NCI-H345 treated with DMSO at 0.1 percent for 48 hours (cell line): Measurements from ENCODE around the gene HOXD9.

Experiments
- DNase-seq: peaks from one replicate; lab custom pipeline; 2025; ENCODE audit not compliant: unreplicated experiment; lab: John Stamatoyannopoulos, UW

HOXD9 gene

DNA sequence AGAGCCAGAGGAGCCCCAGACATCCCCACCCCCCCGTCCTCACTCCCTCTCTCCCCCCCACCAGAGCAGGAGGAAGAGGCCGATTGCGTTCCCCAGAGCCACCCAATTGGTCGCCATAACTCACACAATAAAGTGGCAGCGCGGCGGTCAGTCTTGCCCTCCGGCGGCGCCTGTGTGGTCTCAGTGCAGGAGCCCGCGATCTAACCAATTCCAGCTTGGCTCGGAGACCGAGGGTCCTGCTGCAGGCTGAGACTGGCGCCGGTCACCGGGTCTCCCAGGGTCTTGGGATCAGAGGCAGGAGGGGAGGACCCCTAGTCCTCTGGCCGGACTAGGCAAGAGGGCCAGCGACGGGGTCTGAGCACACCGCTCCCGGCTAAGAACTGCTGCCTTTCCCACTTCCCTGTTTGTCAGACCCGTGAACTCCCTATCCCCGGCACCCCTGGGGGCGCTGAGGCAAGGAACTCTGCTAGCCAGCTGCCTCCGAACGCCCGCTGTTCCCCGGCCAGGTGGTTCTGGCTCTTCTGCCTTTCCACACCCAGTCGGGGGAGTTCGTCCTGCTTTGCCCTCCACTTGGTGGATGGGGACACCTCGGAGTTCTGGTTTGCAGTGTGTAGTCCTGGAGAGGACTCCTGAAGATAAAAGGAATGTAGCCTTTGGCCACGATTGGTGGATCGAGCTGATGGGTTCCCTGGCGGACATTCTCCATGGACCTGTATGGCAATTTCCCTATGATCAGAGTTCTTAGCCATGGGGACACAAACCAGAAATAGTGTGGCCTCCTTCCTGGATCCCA lies 24.0 kb upstream of the HOXD9 start:
- no peak for DNase-seq

DNA sequence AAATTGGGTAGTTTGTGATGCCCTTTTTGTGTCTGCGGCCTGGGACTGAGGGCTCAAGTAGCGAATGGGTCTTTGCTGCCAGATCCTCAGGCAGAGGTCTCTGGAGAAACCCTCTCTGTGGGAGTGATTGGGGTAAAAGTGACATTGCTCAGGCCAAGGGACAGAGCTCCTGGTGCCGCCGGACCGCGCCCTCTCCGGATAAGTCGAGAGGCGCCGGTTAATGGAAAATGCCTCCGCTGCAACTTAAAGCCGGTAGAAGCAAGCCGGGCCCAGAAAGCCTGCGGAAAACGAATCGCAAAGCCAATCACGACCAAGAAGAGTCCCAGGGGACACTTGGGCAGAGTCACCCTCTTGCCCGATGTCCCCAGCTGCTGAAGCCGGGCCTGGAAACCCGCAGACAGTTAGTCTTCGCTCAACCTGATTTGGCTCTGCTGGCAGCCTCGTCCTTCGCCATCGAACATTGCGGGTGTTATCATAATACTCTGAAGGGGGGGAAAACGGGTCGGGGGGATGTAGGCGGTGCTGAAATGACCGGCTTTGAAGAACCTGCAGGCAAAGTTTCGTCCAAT lies 23.3 kb upstream of the HOXD9 start:
- no peak for DNase-seq

DNA sequence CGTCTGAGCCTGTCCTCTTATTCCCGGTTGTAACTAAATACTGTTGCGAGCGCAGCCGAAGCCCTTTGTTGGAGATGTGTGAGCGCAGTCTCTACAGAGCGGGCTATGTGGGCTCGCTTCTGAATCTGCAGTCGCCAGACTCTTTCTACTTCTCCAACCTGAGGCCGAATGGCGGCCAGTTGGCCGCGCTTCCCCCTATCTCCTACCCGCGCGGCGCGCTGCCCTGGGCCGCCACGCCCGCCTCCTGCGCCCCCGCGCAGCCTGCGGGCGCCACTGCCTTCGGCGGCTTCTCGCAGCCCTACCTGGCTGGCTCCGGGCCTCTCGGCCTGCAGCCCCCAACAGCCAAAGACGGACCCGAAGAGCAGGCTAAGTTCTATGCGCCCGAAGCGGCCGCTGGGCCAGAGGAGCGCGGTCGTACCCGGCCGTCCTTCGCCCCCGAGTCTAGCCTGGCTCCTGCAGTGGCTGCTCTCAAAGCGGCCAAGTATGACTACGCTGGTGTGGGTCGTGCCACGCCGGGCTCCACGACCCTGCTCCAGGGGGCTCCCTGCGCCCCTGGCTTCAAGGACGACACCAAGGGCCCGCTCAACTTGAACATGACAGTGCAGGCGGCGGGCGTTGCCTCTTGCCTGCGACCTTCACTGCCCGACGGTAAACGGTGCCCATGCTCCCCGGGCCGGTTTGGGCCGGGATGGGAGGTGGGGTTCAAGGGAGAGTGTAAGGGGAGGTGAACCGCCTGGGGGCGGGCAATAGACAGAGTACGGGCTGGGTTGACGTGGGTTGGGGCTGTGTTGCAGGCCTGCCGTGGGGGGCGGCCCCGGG lies 22.6 kb upstream of the HOXD9 start, which contains the start of gene HOXD12:
HOXD12 (plus strand) TSS at position 68 of the 819 bp plus-strand sequence; CDS start at position 75, 7 bp downstream.
- DNase-seq, result no peak

DNA sequence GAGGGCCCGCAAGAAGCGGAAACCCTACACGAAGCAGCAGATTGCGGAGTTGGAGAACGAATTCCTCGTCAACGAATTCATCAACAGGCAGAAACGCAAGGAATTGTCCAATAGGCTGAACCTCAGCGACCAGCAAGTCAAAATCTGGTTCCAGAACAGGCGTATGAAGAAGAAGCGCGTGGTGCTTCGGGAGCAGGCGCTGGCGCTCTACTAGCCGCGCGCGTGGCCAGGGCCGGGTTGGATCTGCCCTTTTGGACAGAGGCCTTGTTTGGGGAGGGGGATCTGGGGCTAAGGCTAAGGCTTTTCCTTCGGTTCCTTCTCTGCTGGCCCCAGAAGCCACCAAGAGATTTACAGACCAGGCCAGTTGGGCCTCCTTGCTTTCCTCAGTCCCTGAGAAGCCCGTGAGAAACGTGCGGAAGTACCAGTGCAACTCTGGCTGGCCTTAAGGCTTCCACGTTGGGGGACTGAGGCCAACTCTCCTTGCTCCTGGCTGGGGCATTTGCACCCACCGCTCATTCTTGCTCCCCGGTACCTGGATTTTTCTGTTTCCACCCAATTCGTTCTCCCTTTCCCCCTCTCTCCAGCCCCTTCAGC lies 21.9 kb upstream of the HOXD9 start:
- no peak for DNase-seq

GRCh38 chr2:176101216-176101830 lies 21.2 kb upstream of the HOXD9 start:
- no peak for DNase-seq

GRCh38 chr2:176101842-176102241 lies 20.7 kb upstream of the HOXD9 start:
- DNase-seq, result no peak

DNA sequence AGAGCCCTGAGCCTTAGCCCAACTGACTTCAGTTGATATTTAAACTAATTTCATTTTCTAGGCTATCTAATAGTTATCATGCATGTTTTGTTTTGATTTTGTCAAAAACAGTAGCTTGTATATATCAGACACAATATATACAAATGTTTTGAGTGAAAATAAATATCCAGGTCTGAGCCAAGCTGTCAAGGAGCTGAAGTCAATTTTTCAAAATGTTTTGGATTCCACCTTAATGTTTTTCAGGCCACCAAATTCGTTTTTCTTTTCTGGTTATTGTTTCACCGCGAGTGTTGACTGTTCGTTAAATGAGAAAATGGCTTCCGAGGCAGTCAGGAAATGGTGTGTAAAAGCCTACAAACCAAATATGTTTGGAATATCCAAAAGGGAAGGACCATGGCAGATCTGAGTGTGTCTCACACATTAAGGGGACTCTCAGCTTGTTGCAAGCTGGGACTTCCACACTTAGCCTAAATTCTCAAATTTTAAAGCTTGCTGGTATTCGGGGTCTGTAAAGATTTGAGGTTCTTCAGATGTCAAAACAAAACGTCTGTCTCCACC lies 20.1 kb upstream of the HOXD9 start:
- no peak for DNase-seq

- no peak for DNase-seq
These were observed 19.3 kb upstream of the HOXD9 start for GRCh38 chr2:176103194-176103593.

DNA sequence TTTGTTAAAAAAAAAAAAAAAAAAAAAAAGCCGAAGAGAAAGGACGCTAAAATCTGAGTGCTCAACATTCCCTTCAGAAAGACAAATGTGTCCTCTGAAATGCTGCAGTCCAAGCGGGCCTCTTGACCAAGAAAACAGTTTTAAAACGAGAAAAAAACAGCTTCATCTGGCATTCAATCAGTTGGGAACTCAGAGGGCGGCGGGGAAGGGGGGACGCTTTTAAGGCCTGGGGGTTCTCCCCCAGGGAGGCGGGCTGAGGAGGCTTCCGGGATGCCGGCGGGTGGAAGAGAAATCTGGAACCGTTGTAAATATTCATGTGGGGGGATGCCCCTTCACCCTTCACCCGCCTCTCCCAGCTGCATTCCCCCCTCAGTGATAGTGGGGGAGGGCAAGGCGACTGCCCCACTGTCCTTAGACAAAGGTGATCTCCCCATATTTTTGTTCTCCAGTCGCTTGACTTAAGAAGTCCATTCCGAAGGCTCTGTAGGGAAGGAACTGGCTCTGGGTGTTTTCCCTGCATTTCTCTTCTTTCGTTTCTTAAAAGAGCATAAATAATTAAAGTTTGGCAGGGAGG lies 18.7 kb upstream of the HOXD9 start:
- DNase-seq, result no peak

DNA sequence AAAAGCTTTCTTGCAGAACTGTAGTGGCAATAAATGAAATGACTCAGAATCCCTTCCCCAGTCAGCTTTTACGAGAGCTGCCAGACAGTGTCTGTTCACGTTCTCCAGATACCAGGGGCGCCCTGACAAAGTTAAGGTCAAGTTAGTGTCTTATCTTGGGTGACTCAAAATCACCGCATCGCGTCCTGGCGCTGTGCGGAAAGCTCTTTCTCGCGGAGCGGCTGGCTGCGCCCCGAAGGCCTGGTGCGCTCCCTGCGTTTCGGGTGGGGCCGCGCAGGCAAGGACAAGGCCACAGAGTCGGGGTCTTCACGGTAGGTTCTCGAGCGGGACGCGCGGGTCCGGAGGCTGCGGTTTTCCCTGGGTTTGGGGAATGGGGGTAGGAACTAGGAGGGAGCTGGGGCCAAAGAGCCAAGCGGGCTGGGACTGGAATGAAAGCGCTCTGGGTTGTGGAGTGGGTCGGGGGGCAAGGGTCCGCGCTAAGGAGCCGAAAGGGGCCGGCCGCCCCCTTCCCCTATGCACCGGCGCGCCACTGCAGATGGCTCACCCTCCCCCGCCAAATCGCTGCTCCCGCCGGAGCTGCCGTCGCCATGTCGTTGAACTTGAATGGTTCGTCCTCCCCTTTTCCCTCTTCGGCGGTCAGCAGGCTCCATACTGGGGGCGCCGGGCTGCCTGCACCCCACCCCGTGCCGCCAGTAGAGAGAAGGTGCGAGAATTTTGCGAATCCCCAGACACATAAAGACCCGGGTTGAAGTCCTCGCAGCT lies 18.0 kb upstream of the HOXD9 start:
- DNase-seq, result no peak

DNA sequence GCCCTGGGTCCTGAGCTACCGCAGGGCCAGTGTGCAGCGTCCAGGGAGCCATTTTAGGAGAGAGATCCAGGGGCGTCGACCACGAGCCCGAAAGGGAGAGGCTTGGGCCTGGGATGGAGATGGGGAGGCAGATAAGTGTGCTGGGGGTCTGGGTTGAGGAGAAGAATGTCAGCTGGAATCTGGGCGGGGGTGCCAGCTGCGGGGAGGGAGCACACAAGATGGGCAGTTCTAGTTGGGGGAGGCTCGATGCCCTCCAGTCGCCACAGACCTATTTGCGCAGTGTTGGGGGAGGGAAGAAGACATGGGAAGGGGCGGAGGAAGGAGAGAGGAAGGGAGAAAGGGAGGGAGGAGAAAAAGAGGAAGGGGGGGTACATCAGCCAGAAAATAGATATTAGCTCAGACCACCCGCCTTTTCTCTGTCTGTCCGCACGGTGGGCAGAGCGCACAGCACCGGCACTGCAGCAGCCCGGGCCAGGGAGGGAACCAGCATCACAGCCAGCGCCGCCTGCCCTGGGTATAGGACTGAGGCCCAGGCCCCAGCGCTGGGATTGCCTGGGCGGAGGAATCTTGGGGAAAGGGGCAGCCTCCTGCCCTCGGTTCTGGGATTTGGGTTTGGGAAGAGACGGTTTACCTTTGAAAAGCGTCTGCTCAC lies 17.3 kb upstream of the HOXD9 start:
- DNase-seq, result no peak

DNA sequence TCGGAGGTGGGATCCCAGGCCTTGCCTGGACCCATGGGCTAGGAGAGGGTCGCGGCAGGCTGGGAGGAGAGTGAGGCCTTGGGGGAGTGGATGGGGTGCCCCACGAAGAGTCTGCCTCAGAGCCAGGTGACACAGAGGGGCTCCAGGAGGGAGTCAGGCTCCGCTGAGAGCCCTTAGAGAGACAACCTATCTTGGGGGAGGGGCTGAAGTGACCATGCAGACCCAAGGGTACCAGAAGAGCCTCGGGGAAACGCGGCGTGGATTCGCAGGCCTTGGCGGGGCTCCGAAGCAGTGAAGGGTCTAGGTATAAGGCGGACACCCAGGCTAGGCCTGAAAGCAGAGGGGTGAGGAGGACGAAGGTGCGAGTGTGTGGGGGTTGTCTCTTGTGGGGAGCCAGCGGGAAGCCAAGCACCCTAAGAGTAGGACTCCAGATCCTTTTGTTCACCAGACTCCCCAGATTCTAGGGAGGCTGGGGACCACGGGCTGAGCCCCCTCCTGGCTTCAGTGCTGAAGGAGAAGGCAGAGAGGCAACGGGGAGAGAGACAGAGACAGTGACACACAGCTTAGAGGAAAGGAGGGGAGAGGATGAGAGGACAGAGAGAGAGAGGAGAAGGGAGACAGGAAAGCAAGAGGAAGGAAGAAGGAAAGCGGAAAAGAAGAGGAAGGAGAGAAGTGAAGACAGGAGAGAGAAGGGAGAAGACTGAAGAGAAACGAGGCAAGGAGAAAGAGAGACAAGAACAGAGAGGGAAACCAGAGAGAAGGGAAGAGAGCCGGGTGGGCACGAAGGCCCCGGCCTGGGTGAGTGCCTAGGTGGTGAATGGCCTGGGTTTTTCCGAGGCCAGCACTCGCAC lies 16.6 kb upstream of the HOXD9 start:
- DNase-seq, result no peak

- DNase-seq, result peak; percentile 47
These were observed 15.7 kb upstream of the HOXD9 start, which contains the start of gene HOXD11 for GRCh38 chr2:176106581-176107539. Gene HOXD11 (plus strand): TSS chr2:176107280. CDS start chr2:176107356, 76 bp downstream.

- DNase-seq, result no peak
These were observed 14.8 kb upstream of the HOXD9 start for GRCh38 chr2:176107731-176108181.

DNA sequence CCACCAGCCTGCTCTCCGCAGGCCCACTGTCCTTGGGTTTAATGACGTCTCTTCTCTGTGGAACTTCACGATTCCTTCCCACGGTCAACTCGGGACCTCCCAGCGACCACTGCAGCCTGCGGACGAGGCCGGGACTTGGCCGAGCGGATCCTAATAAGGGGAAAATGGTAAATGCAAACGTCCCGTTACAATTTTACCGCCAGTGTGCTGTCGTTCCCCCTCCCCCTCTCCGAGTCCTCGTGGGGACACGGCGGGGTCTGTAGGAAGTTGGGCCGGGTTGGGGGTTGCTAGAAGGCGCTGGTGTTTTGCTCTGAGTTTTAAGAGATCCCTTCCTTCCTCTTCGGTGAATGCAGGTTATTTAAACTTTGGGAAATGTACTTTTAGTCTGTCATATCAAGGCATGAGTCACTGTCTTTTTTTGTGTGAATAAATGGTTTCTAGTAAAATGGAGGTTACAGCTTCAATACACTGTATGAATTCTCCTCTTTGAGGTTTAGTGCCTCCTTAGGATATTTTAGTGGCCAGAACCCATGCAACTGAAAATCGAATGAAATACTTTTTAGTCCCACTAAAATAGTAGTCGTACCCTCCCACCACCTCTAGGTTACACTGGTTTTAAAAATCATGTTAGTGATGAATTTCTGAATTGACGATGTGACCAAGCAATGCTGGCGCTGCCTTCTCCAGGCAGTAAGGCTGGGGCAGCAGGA lies 13.2 kb upstream of the HOXD9 start:
- no peak for DNase-seq

GRCh38 chr2:176109946-176110345 lies 12.6 kb upstream of the HOXD9 start:
- DNase-seq, result no peak
